ENCODE data around the gene MACROD2. TPM values are rescaled to one million over a fixed set of nuclear protein-coding genes. Genes with fewer than 3 reads are reported as not detected.
A peak's percentile ranks its signal among the peaks of the same experiment; 100 is the strongest.

Gene MACROD2
- total RNA-seq, 1 donor from 2014 or later = 6.7 TPM

- Mint-ChIP-seq H3K4me1 (ENCODE audit: unreplicated experiment) (peaks cover 41% of the 10 kb centered on the region), H3K9me3 (no peaks in the 10 kb centered on the region), H3K27me3 (no peaks in the 10 kb centered on the region), H3K27ac (peak overlapping the region; percentile 18), H3K4me3 (no peak overlapping the region), H3K36me3 (no peaks in the 10 kb centered on the region)
- TF ChIP-seq CTCF (conservative IDR thresholded peaks at IDR 0.05) = no peak
- no peak for DNase-seq (ENCODE audit: extremely low spot score, unreplicated experiment)
Measured at GRCh38 chr20:15561707-15562404, 1566.5 kb downstream of the MACROD2 start.

GRCh38 chr20:15563836-15564235, 1568.5 kb downstream of the MACROD2 start:
- Mint-ChIP-seq H3K27ac (no peak overlapping the region), H3K4me3 (no peak overlapping the region), H3K27me3 (no peaks in the 10 kb centered on the region), H3K9me3 (peaks cover 7% of the 10 kb centered on the region), H3K36me3 (no peaks in the 10 kb centered on the region), H3K4me1 (ENCODE audit: unreplicated experiment) (peaks cover 28% of the 10 kb centered on the region)
- no peak for DNase-seq (ENCODE audit: extremely low spot score, unreplicated experiment)
- no peak for TF ChIP-seq CTCF (conservative IDR thresholded peaks at IDR 0.05)

- no peaks in the 10 kb centered on the region for H3K36me3 Mint-ChIP-seq
- no peak overlapping the region for H3K4me3 Mint-ChIP-seq
- no peak overlapping the region for H3K27ac Mint-ChIP-seq
- DNase-seq (ENCODE audit: extremely low spot score, unreplicated experiment) = no peak
- peaks cover 28% of the 10 kb centered on the region for H3K4me1 Mint-ChIP-seq (ENCODE audit: unreplicated experiment)
- no peaks in the 10 kb centered on the region for H3K27me3 Mint-ChIP-seq
- peaks cover 7% of the 10 kb centered on the region for H3K9me3 Mint-ChIP-seq
- TF ChIP-seq CTCF (conservative IDR thresholded peaks at IDR 0.05) = no peak
Measured at GRCh38 chr20:15564981-15565380, 1569.7 kb downstream of the MACROD2 start.

GRCh38 chr20:15565786-15566185, 1570.5 kb downstream of the MACROD2 start:
- peaks cover 7% of the 10 kb centered on the region for H3K9me3 Mint-ChIP-seq
- TF ChIP-seq CTCF (conservative IDR thresholded peaks at IDR 0.05) = no peak
- H3K4me1 Mint-ChIP-seq (ENCODE audit: unreplicated experiment) = peaks cover 28% of the 10 kb centered on the region
- H3K27me3 Mint-ChIP-seq = no peaks in the 10 kb centered on the region
- no peak overlapping the region for H3K4me3 Mint-ChIP-seq
- no peaks in the 10 kb centered on the region for H3K36me3 Mint-ChIP-seq
- H3K27ac Mint-ChIP-seq = no peak overlapping the region
- no peak for DNase-seq (ENCODE audit: extremely low spot score, unreplicated experiment)

- no peak overlapping the region for H3K27ac Mint-ChIP-seq
- no peaks in the 10 kb centered on the region for H3K36me3 Mint-ChIP-seq
- H3K9me3 Mint-ChIP-seq = peaks cover 7% of the 10 kb centered on the region
- H3K27me3 Mint-ChIP-seq = no peaks in the 10 kb centered on the region
- no peak overlapping the region for H3K4me3 Mint-ChIP-seq
- no peak for TF ChIP-seq CTCF (conservative IDR thresholded peaks at IDR 0.05)
- H3K4me1 Mint-ChIP-seq (ENCODE audit: unreplicated experiment) = peaks cover 19% of the 10 kb centered on the region
- DNase-seq (ENCODE audit: extremely low spot score, unreplicated experiment) = no peak
Measured at GRCh38 chr20:15567219-15567618, 1571.9 kb downstream of the MACROD2 start.
